Anterior cingulate cortex (tissue), 58 donors: ENCODE data around the gene GDF15.

Experiments used
- DNase-seq, 58 donors: peaks; one replicate each; lab custom pipeline; 2025; lab: John Stamatoyannopoulos, UW

Gene GDF15

DNA sequence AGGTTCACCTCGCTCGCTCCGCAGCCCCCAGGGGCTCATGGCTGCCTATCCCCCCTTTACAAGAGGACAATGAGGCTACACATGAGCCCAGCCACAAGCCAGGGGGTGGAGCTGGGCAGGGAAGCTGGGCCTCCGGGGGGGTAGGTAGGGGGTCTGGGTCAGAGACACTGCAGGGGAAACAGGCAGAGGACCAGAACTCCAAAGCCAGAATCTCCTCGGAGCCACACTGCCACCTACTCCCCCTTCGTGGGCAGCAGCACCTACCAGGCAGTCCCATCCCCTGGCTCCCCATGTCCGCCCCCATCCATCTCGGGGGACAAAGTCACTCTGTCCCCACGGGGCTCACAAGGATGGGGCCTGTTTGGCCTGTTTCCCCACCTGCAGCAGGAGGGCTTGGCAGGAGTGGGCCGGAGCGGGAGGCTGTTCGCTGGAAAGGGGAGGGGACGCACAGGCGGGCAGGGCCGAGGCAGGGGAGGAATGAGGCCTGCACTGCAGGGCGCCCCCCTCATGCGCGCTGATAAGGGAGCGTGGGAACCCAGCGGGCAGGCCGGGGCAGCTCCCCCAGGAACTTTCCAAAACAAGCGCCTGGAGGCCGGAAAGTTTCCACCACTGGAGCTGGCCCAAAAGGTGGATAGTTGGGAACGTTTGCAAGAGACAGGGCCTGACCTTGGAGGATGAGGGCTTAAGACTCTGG lies 52.5 kb downstream of the GDF15 start:
- DNase-seq, result no peak
